Liver (tissue), 3 donors: ENCODE measurements around the gene TDRD7.

Experiments
- CTCF ChIP-seq: fragments of 150-350 bp; IDR thresholded peaks from 2 replicates; pipeline ENCODE4 v1.5.1; 2017; ENCODE audit warnings: improper control_type of control experiment, low read depth, low read length; ENCODE audit not compliant: missing input control
- JUND ChIP-seq, 2 donors: IDR thresholded peaks; 2 replicates each; pipeline ENCODE4 v1.6.1; 2016; ENCODE audit warnings: antibody characterized with exemption in 2 of 2
- REST ChIP-seq: IDR thresholded peaks from 2 replicates; pipeline ENCODE4 v1.6.1; 2016; ENCODE audit warnings: antibody characterized with exemption, mild to moderate bottlenecking
- donor health status: healthy.
- donor health status: healthy.

- TF ChIP-seq CTCF, result no peak
- TF ChIP-seq JUND (IDR thresholded peaks at IDR 0.05), result no peak
- no peak for TF ChIP-seq REST
These were observed 90.5 kb downstream of the TDRD7 start for GRCh38 chr9:97502222-97502983.
